Peyer's patch (tissue), 4 donors: ENCODE measurements around the gene GRB14.

Experiments
- POLR2A ChIP-seq, 2 donors: fragments of 450-650 bp; IDR thresholded peaks; one replicate each; pipeline ENCODE4 v1.5.1; 2017; ENCODE audit warnings: antibody characterized with exemption in 2 of 2, mild to moderate bottlenecking in 2 of 2, moderate library complexity in 2 of 2
- TF ChIP-seq, protein P1 (sequence below), 6 experiments: fragments of 450-650 bp in 4 of 6; fragments of 200-600 bp in 2 of 6; sonication (generic) in 1 of 6; IDR thresholded peaks; one replicate each; pipeline ENCODE4 v1.5.1; 2017 to 2019; ENCODE audit warnings: antibody characterized with exemption in 6 of 6, mild to moderate bottlenecking in 3 of 6, moderate library complexity in 1 of 6

DNA sequence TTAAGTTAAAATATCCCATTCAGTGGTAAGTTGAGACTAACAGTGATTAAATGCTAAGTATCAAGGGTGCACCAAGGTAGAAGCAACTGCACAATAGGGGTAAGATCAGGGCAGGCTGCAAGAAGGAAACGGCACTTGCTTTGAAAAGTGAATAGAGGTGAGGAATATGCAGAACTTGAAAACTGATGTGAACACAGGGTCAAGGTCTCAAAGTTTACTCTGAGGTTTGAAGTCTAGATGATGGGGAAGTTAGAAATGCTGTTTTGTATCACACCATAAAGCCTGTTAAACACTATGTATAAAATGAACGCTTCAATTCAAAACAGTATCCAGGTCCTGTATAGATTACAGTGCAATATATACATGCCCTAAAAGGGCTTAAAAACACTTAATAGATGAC is 50.8 kb downstream of the GRB14 start:
- TF ChIP-seq, protein P1, sequence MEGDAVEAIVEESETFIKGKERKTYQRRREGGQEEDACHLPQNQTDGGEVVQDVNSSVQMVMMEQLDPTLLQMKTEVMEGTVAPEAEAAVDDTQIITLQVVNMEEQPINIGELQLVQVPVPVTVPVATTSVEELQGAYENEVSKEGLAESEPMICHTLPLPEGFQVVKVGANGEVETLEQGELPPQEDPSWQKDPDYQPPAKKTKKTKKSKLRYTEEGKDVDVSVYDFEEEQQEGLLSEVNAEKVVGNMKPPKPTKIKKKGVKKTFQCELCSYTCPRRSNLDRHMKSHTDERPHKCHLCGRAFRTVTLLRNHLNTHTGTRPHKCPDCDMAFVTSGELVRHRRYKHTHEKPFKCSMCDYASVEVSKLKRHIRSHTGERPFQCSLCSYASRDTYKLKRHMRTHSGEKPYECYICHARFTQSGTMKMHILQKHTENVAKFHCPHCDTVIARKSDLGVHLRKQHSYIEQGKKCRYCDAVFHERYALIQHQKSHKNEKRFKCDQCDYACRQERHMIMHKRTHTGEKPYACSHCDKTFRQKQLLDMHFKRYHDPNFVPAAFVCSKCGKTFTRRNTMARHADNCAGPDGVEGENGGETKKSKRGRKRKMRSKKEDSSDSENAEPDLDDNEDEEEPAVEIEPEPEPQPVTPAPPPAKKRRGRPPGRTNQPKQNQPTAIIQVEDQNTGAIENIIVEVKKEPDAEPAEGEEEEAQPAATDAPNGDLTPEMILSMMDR (IDR thresholded peaks at IDR 0.05), result no peak
- no peak for TF ChIP-seq POLR2A (IDR thresholded peaks at IDR 0.05)
